Measurements from ENCODE around the gene NUP210. TPM values are rescaled to one million over a fixed set of nuclear protein-coding genes. Genes with fewer than 3 reads are reported as not detected.

Gene NUP210
- polyA plus RNA-seq, 1 experiment, result 0.32 TPM

DNA sequence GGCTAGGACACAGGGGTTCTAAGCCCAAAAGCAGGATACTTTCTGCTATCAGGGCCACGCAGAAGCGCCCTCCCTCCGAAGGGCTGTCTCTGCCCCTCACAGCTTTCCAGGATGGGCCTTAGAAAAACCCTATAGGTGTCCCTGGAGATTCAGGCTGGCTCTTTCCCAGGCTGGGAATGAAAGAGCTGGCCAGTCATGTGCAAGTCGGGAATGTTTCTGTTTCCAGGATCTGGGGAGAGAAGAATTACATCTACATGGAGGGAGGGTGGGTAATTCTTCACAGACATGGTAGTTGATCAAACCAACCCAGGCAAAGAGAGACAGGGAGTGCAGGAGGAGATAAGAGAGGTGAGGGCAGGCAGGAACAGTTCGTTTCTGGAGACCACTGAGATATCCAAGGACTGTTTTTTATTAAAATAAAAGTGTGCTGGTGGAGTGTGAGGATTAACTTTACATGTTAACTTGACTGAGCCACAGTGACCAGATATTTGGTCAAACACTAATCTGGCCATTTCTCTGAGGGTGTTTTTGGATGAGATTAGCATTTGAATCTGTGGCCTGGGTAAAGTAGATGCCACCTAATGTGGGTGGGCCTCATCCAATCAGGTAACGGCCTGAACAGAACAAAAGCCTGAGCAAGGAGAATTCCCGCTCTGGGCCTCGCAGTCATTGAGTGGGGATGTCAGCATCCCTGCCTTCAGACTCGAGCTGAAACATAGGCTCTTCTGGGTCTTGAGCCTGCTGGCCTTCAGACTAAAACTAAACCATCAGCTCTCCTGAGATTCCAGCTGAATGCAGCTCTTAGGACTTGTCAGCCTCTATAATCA lies 15.3 kb downstream of the NUP210 start:
- Histone ChIP-seq H3K36me3 (ENCODE audit: control insufficient read depth, insufficient read depth, low read length) (no peaks in the 10 kb centered on the region), H3K27me3 (ENCODE audit: control insufficient read depth, insufficient read depth, low read length) (no peaks in the 10 kb centered on the region), H3K4me3 (ENCODE audit: low read depth, low read length) (no peak overlapping the region)
- ChIA-PET CTCF (no interaction called here), POLR2A (no interaction called here)
- no peak for DNase-seq (ENCODE audit: low read depth)
- TF ChIP-seq, protein P1, sequence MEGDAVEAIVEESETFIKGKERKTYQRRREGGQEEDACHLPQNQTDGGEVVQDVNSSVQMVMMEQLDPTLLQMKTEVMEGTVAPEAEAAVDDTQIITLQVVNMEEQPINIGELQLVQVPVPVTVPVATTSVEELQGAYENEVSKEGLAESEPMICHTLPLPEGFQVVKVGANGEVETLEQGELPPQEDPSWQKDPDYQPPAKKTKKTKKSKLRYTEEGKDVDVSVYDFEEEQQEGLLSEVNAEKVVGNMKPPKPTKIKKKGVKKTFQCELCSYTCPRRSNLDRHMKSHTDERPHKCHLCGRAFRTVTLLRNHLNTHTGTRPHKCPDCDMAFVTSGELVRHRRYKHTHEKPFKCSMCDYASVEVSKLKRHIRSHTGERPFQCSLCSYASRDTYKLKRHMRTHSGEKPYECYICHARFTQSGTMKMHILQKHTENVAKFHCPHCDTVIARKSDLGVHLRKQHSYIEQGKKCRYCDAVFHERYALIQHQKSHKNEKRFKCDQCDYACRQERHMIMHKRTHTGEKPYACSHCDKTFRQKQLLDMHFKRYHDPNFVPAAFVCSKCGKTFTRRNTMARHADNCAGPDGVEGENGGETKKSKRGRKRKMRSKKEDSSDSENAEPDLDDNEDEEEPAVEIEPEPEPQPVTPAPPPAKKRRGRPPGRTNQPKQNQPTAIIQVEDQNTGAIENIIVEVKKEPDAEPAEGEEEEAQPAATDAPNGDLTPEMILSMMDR (IDR thresholded peaks at IDR 0.05; ENCODE audit: insufficient read depth, low read depth, low read length), result no peak

DNA sequence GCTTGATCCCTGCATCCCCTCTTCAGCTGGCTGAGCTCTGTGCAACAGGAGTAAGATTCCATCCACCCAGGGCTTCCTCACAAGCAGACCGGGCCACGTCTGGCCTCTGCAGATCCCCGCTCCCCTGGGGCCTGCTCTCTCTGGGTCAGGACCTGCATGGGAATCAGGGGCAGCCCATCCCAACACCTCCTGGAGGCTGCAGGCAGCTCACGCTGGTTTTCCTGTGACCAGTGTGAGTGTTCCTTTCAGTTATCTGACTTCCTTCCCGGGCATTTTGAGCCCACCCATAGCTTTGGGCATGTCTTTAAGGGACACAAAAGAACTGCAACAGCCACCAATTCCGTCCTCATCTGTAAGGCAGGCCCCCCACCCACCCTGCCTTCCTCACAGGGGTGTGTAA lies 16.3 kb downstream of the NUP210 start:
- TF ChIP-seq, protein P1 (IDR thresholded peaks at IDR 0.05; ENCODE audit: insufficient read depth, low read depth, low read length), result no peak
- DNase-seq (ENCODE audit: low read depth), result no peak
- no peaks in the 10 kb centered on the region for H3K36me3 ChIP-seq (ENCODE audit: control insufficient read depth, insufficient read depth, low read length)
- ChIA-PET CTCF (no interaction called here), POLR2A (no interaction called here)
- no peaks in the 10 kb centered on the region for H3K27me3 ChIP-seq (ENCODE audit: control insufficient read depth, insufficient read depth, low read length)
- H3K4me3 ChIP-seq (ENCODE audit: low read depth, low read length), result no peak overlapping the region

DNA sequence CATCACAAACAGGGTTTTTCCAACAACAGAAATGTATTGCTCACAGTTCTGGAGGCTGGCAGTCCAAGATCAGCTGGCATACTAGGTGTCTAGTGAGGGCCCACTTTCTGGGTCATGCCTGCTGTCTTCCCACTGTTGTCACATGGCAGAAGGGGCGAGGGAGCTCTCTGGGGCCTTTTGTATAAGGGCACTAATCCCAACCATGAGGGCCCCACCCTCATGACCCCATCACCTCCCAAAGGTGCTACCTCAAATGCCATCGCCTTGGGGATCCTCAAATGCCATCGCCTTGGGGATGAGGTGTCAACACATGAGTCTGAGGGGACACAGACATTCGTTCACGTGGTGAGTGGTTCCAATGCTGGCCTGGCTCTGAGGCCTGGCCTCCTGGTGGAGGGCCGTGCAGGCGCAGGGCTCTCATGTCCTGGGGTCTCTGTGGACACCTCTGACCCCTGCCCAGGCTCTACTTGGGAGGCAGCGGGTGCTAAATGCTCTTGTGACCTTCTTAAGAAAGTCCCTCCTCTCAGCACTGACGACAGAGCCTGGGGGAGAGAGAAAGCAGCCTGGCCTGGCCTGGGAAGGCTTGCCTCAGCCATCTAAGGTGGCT lies 16.8 kb downstream of the NUP210 start:
- CTCF ChIA-PET, result no interaction called here
- DNase-seq (ENCODE audit: low read depth), result no peak
- TF ChIP-seq, protein P1 (IDR thresholded peaks at IDR 0.05; ENCODE audit: insufficient read depth, low read depth, low read length), result no peak
- POLR2A ChIA-PET, result no interaction called here
- H3K27me3 ChIP-seq (ENCODE audit: control insufficient read depth, insufficient read depth, low read length), result no peaks in the 10 kb centered on the region
- no peaks in the 10 kb centered on the region for H3K36me3 ChIP-seq (ENCODE audit: control insufficient read depth, insufficient read depth, low read length)
- no peak overlapping the region for H3K4me3 ChIP-seq (ENCODE audit: low read depth, low read length)

DNA sequence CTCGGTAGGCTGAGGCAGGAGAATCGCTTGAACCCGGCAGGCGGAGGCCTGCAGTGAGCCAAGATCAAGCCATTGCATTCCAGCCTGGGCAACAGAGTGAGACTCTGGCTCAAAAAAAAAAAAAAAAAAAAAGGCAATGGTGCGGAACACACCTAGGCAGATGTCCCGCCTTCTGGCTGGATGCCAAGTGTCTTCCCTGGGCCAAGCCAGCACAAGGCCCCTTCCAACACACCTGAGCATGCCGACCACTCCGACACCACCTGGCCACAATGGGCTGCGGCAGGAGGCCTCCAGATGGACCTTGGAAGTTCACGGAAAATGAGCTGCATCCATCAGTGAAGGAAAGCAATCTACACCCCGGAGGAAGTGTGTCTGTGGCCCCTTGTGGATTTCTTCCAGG lies 19.0 kb downstream of the NUP210 start:
- CTCF ChIA-PET, result interaction anchor here (1.4 kb wide), 1 partner anchor 10 kb away, joined by 5 read pairs; no protein-coding TSS in a partner anchor
- DNase-seq (ENCODE audit: low read depth), result no peak
- POLR2A ChIA-PET, result no interaction called here

GRCh38 chr3:13400114-13400673 lies 19.9 kb downstream of the NUP210 start:
- H3K27me3 ChIP-seq (ENCODE audit: control insufficient read depth, insufficient read depth, low read length), result no peaks in the 10 kb centered on the region
- H3K36me3 ChIP-seq (ENCODE audit: control insufficient read depth, insufficient read depth, low read length), result no peaks in the 10 kb centered on the region
- CTCF ChIA-PET, result interaction anchor here (0.6 to 1.4 kb wide), 2 partner anchors 9 to 1034 kb away, joined by 3 to 5 read pairs; no protein-coding TSS in a partner anchor
- TF ChIP-seq, protein P1 (IDR thresholded peaks at IDR 0.05; ENCODE audit: insufficient read depth, low read depth, low read length), result no peak
- no peak overlapping the region for H3K4me3 ChIP-seq (ENCODE audit: low read depth, low read length)
- DNase-seq (ENCODE audit: low read depth), result no peak
- POLR2A ChIA-PET, result no interaction called here

More for the DNA sequence above, 19.0 kb downstream of the NUP210 start:
- Histone ChIP-seq H3K4me3 (ENCODE audit: low read depth, low read length) (no peak overlapping the region), H3K27me3 (ENCODE audit: control insufficient read depth, insufficient read depth, low read length) (no peaks in the 10 kb centered on the region), H3K36me3 (ENCODE audit: control insufficient read depth, insufficient read depth, low read length) (no peaks in the 10 kb centered on the region)
- TF ChIP-seq, protein P1 (IDR thresholded peaks at IDR 0.05; ENCODE audit: insufficient read depth, low read depth, low read length), result no peak
